Right renal pelvis (tissue), 4 donors: ENCODE measurements around the gene ATP1A3. TPM values are rescaled to one million over a fixed set of nuclear protein-coding genes. Genes with fewer than 3 reads are reported as not detected.
"Not testable (repeated sequence)": the region's sequence is repeated elsewhere in the genome, so short reads cannot be mapped to it uniquely, and the experiment has no call there.

ENCODE experiments used
- DNase-seq, 4 donors: peaks; one replicate each; pipeline ENCODE4 v3.0.0-alpha.2; 2013; ENCODE audit warnings: low read depth in 4 of 4, low spot score in 3 of 4, missing footprints in 1 of 4
- polyA plus RNA-seq, 4 donors: library from polyadenylated mRNA; unstranded; fragments of 120-200 nt; gene quantifications; one replicate each; pipeline ENCODE4 v1.2.1, GENCODE V29; 2013; ENCODE audit not compliant: insufficient read length in 4 of 4

The ATP1A3 gene
- polyA plus RNA-seq, result under 1 TPM; 0.13 to 0.87 (median 0.32) TPM

DNA sequence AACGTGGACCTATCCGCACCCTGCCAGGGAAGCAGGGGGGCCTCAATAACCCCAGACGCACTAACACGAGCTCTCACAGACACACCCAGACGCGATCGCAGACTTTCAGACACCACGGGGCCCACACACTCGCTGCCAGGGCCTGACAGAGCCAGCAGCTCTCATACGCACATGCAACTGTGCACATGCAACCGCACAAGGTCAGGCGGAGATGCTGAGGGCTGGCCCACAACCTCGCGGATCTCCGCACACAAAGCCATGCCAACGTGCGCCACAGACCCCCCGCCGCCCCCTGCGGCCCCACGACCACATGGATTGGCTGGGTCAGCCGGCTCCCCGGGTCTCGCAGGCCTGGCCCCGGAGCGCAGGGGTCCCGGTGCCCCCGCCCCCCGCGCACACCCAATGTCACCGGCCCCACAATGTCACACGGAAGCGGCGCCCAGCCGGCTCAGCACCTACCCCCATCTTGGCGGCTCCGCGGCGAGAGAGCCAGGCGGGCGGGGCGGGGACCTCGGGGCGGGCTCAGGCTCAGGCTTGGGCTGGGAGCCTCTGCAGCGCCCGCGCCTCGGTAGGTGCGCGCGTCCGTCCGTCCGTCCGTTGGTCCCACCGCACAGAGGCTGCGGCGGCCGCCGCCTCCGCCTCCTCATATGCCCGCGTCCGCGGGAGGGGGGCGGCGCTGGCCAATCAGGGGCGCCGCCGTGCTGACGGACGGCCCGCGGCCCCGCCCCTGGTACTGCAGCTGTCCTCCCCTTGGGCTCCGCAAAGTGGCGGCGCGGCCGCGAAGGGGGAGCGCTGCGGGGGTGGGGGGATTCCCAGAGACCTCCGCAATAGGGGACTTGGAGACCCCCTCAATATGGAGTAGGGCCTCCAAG lies at the start of gene ATP1A3:
Gene ATP1A3, minus strand, starts transcription at position 619 of the 872 bp plus-strand sequence. Its CDS starts 154 bp downstream, at position 465.
- no peak for DNase-seq

DNA sequence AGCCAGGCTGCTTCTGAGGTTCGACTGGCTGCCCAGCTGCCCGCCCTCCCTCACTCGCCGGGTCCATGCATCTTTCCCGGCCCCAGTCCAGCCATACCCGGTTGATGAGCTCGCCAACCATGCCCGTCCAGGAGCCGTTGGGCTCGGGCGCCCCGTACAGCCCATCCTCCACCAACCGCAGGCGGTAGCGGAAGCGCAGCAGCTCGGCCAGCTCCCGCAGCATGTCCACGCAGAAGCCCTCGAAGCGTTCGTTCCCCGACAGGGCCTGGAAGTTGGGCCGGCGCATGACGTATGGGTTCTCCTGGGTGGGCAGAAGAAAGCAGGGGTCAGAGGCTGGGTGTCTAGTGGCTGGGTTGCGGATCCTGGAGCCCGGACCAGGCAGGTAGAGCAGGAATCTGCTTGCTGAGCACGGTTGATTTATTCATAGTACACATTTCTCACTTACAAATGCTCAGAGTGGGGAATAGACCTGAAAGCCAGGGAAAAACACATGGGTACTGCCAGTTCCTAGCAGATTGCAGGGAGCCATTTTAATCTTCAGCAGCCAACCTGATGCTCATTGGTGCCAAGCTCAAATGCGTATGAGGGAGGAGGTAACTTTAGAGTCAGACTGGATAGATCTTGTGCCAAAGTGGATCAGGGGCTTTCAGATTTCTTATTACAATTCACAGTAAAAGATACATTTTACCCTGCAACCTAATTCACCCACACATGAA lies 48.6 kb upstream of the ATP1A3 start:
- no peak for DNase-seq

DNA sequence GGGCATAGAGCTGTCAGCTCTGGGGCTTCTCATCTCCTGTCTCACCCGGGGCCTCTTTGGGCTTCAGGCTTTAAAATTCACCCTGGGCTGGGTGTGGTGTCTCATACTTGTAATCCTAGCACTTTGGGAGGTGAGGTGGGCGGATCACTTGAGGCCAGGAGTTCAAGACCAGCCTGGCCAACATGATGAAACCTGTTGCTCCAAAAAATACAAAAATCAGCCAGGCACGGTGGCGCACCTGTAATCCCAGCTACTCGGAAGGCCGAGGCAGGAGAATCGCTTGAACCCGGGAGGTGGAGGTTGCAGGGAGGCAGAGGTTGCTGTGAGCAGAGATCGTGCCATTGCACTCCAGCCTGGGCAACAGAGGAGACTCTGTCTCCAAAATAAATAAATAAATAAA lies 46.5 kb upstream of the ATP1A3 start:
- DNase-seq, result not testable (repeated sequence)

DNA sequence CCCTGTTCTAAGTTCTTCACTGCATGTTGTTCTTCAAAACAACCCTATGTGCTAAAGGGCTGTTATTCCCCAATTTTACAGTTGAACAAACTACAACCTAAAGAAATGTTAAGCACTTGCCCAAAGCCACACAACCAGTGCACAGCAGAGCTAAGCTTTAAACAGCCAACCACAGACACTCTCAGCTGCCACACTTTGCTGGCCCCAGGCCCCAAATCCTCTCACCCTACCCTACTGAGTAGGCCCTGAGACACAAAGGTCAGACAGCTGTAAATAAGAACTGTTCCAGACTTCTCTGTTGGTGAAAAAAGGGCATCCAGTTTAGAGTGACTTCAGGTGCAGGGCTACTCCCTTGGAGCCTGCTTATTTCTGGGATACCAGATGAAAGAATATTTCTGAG lies 46.0 kb upstream of the ATP1A3 start:
- no peak for DNase-seq

DNA sequence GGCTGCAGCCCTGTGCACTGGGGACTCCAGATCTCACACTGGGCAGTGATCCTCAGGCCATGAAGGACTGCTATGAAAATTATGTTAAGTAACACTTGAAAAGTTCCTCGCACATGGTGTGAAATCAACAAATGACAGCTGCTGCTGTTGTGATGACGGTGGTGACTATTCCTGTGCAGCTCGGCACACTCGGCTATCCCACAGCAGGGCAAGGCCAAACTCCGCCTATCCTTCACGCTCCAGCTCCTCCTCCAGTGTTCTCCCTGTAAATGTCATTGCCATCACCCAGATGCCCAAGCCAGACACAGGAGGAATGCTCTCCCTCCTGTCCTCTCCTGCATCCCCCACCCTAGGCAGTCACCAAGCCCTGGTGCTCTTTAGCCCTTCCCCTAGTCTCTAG lies 44.6 kb upstream of the ATP1A3 start:
- no peak for DNase-seq

DNA sequence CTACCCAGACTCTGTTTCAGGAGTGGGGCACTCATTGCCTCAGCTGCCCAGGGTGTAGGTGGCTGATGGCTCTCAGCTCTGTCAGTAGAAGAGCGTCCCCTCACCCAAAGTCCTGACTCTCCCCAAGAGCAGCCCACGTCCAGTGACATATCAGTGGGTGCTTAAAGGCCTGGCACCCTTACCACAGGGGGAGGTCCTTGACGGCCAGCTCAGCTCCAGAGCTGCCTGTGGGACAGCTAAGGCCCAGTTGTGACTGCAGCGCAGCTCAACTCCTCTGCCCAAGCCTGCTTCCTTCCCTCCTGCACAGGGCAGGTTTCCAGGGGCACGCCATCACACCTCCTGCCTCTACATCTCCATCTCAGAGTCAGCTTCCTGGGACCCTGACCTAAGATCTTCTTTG lies 43.6 kb upstream of the ATP1A3 start:
- no peak for DNase-seq

DNA sequence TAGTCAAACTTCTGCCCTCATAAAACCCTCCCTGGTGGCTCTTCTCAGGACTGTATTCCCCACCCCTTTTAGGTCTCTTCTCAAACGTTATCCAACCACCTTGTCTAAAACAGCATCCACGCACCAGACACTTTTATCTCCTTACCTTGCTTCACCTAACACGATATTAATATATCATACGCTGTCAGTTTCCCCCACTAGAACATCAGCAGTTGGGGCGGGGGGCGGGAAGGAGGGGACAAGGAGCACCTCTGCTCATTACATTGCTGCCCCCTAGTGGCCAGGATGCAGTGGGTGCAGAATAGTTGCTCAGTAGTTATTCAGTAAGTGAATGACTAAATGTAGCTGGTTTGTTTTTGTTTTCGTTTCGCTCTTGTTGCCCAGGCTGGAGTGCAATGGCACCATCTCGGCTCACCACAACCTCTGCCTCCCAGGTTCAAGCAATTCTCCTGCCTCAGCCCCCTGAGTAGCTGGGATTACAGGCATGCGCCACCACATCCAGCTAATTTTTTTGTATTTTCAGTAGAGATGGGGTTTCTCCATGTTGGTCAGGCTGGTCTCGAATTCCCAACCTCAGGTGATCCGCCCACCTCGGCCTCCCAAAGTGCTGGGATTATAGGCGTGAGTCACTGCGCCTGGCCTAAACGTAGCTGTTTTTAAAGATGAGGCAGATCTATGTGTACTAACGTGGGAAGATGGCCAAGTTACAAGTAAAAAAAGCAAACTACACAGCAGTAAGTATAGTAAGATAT lies 40.8 kb upstream of the ATP1A3 start:
- peak; percentile 20 to 35 (median 27) for DNase-seq

DNA sequence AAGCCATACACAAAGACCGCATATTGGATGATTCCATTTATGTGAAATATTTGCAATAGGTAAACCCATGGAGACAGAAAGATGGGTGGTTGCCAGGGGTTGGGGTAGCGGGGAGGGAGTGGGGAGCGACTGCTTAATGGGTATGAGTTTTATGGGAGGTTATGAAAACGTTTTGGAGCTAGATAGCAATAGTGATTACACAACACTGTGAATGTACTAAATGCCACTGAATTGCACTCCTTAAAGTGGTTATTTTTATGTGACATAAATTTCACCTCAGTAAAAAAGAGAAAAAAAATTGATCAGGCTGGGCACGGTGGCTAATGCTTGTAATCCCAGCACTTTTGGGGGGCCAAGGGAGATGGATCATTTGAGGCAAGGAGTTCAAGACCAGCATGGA lies 39.4 kb upstream of the ATP1A3 start:
- no peak for DNase-seq

DNA sequence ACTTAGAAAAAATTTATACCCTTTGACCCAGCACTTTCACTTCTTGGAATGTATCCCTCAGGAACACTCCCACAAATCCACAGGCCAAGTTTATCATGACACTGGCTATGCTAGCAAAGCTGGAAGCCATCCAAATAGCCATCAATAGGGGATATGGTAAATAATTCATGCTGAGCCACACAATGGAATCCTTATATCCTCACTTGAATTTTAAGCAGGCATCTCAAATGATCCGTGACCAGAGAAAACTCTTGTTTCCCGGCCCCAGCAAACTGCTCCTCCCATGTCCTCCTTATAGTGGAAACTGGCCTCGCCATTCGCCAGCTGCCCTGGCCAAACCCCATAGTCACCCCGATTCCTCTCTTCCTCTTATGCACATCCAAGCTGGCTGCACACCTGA lies 38.4 kb upstream of the ATP1A3 start:
- peak in 3 of 4 donors; percentile 8 to 46 (median 16) for DNase-seq

DNA sequence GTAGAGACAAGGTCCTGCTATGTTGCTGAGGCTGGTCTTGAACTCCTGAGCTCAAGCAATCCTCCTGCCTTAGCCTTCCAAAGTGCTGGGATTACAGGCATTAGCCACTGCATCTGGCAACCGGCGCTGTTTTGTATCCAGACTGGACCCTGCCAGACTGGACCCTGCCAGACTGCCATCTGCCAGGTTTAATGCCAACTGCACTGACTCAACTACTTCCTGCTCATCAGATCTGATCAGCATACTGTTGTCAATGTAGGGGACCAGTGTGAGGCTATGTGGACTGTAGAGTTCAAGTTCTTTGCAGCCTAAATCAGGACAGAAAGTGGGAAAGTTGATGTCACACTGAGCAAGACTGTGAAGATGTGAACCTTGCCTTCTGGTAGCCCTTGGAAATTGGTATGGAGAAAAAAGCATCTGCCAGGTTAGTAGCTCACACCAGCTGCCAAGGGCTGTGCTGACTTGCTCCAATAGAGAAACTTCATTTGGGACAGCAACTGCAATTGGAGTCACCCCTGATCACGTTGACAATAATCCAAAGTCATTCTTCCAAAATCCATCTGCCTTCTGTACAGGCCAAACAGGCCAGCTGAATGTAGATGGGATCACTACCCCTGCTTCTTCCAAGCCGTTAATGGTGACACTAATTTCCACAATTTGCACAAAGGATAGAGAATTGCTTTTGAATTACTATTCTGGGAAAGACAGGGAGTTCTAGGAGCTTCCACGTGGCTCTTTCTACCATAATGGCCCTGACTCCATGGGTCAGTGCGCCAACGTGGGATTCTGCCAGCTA lies 36.8 kb upstream of the ATP1A3 start:
- no peak for DNase-seq

DNA sequence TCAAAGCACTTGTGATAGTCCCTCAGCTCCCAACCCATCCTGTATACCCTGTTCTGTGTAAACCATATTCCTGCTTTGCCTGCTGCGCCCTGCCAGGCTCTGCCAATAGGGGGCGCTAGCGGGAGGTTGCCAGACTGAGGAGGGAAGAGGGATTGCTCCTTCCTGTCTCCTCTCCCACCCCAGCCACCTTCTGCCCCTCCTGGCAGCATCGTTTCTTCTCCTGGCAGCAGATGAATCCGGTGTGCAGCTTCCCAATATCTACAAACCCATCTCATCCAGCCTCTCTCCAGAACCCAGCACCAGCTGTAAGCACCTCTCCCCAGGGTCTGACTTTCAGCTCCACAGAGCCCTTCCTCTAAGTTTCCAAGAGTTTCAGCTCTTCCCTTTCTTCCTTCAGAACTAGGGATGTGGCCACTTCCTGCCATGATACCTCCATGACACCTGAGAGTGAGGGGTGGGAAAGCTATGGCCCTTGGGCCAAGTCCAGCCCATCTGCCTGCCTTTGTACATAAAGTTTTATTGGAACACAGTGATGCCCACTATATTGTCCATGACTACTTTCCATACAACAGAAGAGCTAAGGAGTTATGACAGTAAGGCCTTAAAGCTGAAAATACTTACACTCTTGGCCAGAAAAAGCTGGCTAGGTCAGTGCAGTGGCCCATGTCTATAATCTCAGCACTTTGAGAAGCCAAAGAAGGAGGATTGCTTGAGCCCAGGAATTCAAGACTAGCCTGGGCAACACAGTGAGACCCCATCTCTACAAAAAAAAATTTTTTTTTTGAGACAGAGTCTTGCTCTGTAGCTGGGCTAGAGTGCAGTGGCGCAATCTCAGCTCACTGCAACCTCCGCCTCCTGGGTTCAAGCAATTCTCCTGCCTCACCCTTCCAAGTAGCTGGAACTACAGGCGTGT lies 34.5 kb upstream of the ATP1A3 start:
- DNase-seq, result no peak

DNA sequence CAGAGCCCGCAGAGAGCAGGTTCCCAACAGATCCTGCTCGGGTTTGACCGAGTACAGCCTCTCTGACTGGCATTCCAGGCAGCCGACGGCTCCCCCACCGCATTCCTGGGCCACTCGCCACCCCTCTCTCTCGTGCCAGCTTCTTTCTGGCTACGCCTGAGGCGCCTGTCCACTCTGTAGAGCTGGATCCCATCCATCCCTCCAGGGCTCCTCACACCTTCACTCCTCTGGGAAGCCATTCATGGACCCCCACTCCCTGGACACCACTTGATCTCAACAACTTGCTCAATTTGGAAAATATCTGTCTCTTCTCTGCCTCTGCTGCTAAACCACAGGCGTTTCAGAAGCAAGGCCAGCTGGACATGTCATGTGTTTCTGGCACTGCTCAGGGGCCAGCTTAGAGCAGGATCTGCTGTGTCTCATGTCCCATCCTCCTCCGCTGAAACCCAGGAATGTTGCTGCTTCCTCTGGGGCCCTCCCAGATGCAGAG lies 30.6 kb upstream of the ATP1A3 start:
- peak in 1 of 4 donors; percentile 6 for DNase-seq

DNA sequence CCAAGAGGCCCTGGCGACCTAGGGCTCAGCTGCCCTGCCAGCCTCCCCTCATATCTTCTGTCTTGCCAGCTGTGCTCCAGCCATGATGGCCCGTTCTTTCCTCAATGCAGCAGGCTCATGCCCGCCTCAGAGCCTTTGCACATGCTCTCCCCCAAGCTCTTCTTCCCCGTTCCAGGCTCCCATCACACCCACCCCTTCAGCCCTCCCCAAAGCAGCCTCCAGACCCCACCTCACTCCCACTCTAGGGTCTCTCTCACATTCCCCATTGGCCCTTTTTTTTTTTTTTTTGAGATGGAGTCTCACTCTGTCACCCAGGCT lies 29.9 kb upstream of the ATP1A3 start:
- no peak for DNase-seq

DNA sequence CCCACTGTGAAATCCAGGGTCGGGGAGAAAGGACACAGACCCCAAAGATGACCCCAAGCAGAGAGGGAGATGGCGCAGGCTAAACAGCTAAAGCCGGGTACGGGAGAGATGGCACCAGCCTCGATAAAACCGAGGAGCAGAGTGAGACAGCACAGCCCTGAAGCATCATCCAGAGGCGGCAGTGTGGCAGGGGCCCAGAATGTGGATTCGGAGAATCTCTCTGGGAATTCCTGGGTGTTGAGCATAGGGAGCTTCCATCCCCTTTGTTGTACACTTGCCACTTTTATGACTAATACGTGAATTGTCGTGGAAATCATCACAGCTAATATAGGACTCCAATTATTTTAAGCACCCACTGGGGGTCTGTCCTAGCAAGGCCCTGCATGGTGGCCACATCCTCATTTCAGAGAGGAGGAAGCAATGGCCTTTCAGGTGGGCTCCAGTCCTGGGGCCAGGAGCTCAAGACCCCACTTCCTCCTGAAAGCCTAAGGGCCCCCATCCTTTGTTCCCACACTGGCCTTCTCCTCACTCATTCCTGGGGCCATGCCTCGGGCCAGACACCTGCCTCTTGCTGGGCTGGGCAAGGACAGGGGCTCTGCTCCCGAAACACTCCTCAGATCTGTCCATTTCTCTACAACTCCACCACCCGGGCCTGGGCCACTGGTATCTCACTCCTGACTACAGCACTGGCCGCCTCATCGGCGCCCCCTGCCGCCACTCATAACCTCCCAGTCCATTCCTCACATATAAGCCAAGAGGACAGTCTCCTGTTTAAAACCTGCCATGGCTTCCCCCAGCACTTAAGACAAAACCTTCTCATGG lies 29.3 kb upstream of the ATP1A3 start:
- no peak for DNase-seq

DNA sequence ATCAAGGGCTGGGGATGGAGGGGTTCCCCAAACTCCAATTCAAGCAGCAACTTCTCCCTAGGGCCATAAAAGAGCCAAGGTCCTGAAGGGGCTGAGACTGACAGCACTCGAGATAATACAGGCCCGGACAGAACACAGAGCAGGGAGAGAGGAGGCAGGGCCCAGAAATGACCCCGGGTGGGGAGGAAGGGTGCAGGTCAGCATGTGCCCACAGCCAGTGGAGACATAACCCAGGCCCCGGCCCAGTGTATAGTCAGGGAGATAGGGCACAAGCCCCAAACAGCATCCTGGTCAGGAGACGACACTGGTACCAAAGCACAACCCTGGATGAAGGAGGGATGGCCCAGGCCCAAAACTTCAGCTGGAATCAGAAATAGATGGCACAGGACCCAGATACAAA lies 28.6 kb upstream of the ATP1A3 start:
- no peak for DNase-seq

DNA sequence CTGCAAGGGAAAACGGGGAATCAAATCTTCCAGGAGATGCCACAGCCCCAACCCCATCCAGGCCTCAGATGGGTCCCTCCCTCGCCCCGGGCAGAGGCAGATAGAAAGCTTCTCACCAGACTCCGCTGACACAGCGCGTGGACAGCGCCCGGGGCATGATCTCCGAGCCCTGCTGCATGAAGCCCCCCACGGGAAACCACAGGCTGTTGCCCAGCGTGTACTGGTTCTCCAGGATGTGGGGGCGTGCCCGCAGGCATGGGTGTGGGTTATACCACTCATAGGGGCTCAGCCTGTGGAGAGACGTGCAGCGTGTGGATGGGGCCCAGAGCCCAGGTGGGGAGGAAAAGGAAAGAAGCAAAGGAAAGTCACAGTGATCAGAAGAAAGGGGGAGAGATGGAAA lies 27.2 kb upstream of the ATP1A3 start:
- no peak for DNase-seq

DNA sequence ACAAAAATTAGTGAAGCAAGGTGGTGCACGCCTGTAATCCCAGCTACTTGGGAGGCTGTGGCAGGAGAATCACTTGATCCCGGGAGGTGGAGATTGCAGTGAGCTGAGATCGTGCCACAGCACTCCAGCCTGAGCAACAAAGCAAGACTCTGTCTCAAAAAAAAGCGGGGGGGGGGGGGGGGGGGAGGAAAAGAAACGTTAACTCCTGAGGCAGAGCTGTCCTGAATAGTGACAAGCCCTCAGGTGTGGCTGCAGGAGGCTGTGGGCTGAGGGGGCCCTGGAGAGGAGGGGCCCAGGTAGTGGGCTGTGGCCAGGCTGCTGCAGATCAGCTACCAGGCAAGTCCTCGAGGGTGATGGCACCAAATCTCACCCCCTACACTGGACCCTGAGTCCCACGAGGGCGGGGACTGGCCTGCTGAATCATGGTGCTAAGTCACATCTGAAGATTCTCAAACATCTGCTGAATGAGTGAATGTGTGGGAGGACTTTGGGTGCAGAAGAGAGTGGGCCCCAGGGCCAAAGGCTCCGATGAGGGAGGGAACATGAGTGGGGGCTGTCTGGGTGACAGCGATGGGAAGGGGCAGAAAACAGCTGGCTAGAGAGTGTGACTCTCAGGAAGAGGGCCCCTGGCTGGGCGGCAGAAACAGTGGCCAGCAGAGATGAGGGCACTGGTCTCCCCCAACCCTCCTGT lies 24.6 kb upstream of the ATP1A3 start:
- no peak for DNase-seq

DNA sequence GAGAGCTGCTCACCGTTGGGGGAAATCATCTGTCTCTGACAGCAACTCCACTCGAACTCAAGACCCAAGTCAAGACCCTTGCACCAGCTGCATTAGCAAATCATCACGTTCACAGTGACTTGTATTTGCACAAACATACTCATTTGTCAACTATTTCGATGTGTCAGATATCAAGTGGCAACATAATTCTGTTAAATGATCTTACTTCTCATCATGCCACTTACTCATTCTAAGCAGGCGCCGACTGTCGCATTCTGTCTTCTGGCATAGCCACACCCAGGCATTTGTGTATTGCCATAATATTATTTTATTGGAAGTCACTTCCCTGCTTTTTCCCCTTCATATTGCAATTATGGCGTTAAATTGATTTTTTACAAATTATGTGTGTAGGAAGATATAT lies 23.0 kb upstream of the ATP1A3 start:
- no peak for DNase-seq
